NCI-H446 (cell line): Measurements from ENCODE around the gene FXYD2.
"Not testable (repeated sequence)": the region's sequence is repeated elsewhere in the genome, so short reads cannot be mapped to it uniquely, and the experiment has no call there.

Experiments used
- DNase-seq, 2 experiments: peaks; one replicate each; lab custom pipeline; 2025; lab: John Stamatoyannopoulos, UW

The FXYD2 gene

DNA sequence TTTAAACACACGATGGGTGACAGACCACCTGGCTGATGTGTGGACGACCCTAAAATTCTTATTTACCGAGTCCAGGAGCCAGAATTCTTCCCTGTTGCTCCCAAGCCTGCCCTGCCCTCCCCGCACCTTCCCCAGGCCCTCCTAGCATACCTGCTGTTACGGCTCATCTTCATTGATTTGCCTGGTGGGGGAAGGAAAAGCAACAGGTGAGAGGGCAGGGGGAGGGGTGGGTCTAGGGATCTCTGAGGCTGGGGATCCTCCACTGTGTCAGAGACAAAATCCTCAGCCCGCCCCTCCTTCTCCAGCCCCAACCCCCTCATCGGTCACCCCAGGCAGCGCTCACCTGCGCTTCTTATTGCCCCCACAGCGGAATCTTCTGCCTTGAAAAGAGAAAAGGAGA is 4.0 kb downstream of the FXYD2 start:
- no peak for DNase-seq

- no peak for DNase-seq
Measured at GRCh38 chr11:117820071-117820470, 4.5 kb downstream of the FXYD2 start.

DNA sequence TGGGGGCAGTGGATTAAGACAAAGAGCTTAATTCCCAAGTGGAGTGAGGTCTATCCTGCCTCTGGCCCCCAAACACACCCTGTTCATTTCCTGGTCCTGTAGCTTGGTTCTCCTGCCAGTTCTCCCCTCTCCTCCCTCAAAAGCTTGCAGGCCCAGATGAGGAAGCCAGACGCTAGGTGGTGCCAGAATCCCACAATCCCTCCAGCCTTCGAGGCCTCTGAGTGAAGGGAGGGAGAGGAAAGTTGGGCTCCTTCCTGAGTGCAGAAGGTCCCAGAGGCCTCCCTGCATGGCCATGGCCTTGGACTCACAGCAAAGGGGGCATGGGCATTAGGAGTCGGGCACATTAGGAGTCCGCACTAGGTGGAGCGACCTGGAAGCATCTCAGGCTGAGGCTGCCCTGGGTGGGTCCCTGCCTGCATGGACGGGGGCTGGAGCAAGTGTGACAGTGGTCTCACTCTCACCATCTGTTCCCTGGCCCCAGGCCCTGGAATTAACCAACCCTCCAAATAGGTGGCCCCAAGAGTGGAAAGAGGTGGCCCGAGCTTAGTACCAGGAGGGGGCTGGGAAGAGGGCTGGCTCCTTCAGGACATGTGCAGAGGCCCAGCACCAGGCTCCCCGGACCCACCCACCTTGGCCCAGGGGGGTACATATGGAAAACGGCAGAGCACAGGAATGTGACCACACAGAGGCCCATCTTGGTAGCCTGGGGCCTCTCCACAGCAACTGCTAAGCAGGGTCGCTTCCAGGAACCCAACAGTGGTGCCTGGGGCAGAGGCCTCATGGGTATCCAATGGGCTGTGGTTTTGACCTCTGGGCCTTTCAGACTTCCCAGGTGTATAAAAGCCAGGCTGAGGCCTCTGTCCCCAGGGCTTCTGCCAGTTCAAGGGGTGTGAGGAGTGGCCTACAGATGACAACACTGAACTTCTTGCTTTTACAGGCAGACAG is 5.2 kb downstream of the FXYD2 start:
- peak; percentile 90 for DNase-seq

GRCh38 chr11:117818041-117818873 is 6.3 kb downstream of the FXYD2 start:
- DNase-seq = no peak

DNA sequence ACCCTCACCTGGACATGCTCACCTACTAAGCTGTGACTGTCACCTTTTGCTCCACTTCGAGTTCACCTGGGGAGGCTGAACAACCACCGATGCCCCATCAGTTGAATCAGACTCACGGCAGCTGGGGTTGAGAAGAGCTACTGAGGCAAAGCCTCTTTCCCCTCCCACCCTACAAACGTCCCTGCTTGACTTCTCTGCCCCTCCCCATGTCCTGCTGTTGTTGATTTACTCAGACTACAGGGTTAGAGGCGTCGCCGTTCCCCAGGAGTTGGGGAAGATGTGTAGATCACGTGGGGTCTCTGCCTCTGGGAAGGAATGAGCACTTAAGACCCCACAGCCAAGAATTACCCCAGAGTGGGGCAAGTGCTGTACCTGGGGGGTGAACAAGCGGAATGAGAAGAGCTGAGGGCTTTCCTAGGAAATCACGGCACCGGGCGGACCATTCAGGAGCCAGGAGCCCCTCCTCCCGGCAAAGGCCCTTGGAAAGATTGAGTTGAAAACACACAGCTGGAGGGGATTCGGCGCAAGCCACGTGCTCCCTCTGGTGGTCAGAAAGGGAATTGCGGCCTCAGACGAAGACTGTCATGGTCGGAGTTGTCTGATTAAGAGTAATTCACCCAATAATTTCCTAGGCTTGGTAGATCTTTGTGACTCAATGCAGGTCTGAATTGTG is 7.0 kb downstream of the FXYD2 start:
- DNase-seq = peak; percentile 80 to 90

DNA sequence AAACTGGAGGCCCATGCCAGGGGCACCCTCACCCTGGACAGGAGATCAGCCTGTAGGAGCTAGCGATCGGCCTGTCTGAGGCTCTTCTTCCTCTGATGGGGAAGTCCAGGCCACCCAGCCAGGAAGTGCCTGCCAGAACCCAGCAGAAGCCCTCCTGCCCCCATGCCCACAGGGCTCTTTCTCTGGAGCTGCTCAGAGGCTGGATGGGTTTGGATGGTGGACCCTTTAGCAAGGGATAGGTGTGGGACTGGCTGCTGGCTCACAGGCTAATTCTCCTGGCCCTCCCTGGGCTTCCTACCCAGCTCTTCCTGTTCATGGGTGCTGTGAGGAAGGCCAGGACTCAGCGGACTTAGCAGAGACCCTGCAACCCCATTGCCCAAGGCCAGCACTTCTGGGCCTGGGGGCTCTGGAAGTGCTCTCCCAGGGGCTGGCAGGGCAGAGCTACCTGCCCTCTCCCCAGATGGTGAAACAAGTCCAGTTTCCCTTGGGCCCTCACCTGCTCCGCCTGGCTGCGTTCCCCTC is 7.6 kb downstream of the FXYD2 start:
- DNase-seq = no peak

GRCh38 chr11:117816151-117816741 is 8.3 kb downstream of the FXYD2 start:
- DNase-seq = peak in 1 of 2 experiments; percentile 23

DNA sequence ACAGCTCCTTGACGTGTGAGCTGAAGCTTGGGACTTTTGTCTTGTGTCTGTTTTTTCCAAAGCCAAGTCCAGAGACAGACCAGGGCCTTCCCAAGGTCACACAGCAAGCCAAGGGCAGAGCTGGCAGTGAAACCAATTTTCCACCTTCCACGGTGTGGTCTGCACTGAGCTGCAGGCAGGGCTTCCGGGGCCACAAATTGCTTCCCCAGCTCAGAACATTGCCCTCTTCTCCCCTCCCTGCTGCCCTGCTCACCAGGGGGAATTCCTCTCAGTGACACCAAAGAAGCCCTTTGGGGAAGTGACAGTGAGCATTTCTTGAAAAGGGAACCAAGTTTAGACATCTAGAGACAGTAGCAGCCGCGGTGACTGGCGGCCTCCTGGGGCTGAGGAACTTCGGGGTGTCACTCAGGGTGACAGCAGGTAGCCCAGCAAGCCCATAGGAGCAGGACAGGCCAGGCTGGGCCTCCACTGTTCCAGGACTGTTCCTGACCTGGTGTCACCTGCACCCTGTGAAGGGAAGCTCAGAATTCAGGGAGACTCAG is 9.2 kb downstream of the FXYD2 start:
- no peak for DNase-seq

GRCh38 chr11:117814766-117815261 is 9.7 kb downstream of the FXYD2 start:
- peak in 1 of 2 experiments; percentile 66 for DNase-seq

DNA sequence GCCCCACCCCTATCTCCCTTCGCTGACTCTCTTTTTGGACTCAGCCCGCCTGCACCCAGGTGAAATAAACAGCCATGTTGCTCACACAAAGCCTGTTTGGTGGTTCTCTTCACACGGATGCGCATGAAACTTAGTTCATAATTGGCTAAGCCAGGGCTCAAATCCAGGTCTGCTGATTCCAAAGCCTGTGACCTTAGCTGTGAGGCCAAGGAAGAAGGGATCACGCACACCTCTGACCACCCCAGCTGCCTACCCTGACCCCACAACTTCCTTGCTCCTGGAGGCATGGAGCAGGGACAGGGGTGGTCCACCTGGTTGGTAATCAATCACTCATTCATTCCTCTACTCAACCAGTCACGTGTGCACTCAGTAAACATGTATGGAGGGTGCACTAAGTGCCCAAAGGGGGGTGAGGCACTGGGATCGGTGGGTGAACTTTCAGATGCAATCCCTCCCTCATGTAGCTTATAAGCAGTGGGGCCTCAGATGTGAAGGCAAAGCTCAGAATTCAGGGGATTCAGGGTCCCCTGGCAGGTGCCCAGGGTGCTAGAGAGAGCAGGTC is 10.3 kb downstream of the FXYD2 start:
- DNase-seq = no peak

DNA sequence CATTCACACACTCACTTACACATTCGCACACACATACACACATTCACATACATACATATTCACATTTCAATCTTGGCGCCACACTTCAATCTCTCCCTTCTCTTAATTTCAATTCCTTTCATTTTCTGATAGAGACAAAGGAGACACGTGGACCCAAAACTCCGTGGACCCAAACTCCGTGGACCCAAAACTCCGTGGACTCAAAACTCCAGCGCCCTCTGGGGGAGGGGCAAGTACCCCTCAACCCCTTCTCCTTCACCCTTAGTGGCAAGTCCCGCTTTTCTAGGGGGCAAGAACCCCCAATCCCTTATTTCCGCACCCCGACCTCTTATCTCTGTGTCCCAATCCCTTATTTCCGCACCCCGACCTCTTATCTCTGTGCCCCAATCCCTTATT is 14.5 kb downstream of the FXYD2 start:
- DNase-seq = not testable (repeated sequence)

GRCh38 chr11:117809236-117810055 is 15.1 kb downstream of the FXYD2 start:
- DNase-seq = peak; percentile 44 to 84

DNA sequence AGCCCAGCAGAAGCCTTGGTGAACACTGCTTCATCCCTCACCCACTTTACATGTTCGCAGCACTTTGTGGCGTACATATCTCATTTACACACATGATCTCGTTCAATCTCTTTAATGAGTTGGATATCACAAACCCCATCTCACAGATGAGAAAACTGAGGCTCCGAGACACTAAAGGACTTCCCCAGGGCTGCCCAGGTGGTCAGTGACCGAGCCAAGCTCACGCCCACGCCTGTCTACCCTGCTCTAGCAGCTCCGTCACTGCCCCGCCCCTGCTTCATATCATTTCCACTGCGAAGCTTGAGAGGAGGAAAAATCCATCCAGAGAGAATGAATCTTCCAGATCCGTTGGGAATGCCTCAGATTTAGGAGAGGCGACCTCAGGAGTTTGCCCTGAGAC is 15.8 kb downstream of the FXYD2 start:
- no peak for DNase-seq

- peak; percentile 61 to 79 for DNase-seq
Measured at GRCh38 chr11:117807482-117808327, 16.8 kb downstream of the FXYD2 start.

GRCh38 chr11:117806846-117807245 is 17.7 kb downstream of the FXYD2 start:
- DNase-seq = no peak

DNA sequence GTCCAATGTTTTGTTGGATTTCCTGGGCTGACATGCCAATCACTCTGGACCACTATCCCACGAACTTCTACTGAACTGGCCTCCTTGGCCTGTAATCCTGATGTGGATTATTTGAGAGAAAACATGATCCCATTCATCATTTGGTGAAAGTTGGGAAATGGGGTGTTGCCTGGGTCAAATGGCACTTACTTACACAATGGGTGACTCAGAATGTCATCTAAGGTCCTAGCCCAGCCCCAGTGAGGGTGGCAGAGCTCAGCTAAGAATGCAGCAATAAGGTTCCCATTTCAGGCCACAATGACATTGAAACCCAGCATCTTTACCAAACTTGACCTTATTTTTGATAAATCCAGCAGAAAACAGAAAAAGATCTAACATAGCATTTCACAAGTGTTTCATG is 19.5 kb downstream of the FXYD2 start:
- no peak for DNase-seq

DNA sequence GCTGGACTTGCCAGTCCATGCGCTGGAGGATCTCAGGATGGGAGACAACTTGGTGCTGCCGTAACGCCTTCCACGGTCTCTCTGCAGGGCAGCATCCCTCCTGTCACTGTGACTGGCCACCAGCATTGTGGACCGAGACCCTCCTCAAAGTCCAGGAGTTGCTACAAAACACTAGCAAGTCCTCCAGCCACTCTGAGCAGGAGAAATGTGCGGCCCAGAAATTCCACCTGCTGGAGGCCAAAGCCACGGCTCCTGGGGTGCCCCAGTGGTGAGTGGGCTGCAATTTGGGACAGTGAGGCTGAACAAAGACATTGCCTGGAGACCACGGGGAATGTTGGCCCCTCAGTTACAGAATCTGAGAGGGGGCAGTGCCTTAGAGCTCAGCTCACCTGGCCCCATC is 20.6 kb downstream of the FXYD2 start:
- DNase-seq = no peak

- no peak for DNase-seq
Measured at GRCh38 chr11:117799634-117800033, 24.9 kb downstream of the FXYD2 start.
